GM23338 (cell line): ENCODE data around the gene TGFBRAP1.

Source experiments
- CTCF ChIP-seq, 2 experiments: fragments of 200-600 bp in 1 of 2; sonication (generic) in 1 of 2; conservative IDR thresholded peaks; 2 replicates each; pipeline versions ENCODE4 v1.5.1 to v1.6.1; 2016 to 2017; ENCODE audit warnings: antibody characterized with exemption in 2 of 2, low read depth in 2 of 2, mild to moderate bottlenecking in 2 of 2, moderate library complexity in 1 of 2
- EZH2 ChIP-seq: fragments of 200-600 bp; sonication (generic); IDR thresholded peaks from one replicate; pipeline ENCODE4 v1.8.0; 2017; ENCODE audit warnings: antibody characterized with exemption, mild to moderate bottlenecking, low read depth; ENCODE audit not compliant: unreplicated experiment
- POLR2AphosphoS5 ChIP-seq: IDR thresholded peaks from 2 replicates; pipeline ENCODE4 v1.6.1; 2016; ENCODE audit warnings: antibody characterized with exemption, low read depth

GRCh38 chr2:105215586-105216192, 113.8 kb downstream of the TGFBRAP1 start:
- no peak for TF ChIP-seq EZH2
- no peak for TF ChIP-seq CTCF (conservative IDR thresholded peaks at IDR 0.05; ENCODE audit: low read depth in 2 of 2)
- no peak for TF ChIP-seq POLR2AphosphoS5
